GM19240 (cell line): ENCODE measurements around the gene ADARB1.

Experiments
- DNase-seq: peaks from one replicate; pipeline ENCODE4 v3.0.0; 2011; ENCODE audit warnings: low spot score; ENCODE audit not compliant: insufficient read length

Gene ADARB1

DNA sequence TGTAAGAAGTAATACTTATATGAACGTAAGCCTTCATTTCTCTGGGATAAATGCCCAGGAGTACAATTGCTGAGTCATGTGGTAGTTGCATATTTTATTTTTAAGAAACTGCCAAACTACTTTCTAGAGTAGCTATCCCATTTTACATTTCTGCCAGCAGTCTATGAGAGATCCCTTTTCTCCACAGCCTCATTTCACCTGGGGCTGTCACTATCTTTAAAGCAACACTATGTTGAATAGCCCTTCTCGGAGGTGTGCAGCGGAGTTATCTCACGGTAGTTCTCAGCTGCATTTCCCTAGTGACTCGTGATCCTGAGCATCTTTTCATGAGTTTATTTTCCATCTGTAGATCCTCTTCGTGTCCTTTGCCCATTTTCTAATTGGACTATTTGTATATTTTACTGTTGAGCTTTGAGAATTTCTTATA lies 93.4 kb downstream of the ADARB1 start:
- no peak for DNase-seq

DNA sequence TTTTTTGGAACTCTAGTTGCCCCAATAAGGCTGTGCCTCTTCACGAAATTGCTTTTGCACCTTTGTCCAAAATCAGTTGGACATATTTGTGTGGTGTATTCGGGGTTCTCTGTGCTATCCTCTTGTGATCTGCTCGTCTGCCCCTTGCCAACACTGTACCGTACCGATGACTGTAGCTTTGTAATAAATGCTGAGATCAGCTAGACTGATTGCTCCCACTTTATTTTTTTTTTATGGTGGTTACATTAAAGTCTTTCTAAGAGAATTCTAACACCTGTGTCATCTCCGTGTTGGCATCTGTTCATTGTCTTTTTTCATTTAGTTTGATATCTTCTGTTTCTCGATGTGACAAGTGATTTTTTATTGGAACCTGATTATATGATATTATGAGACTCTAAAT lies 94.1 kb downstream of the ADARB1 start:
- no peak for DNase-seq

DNA sequence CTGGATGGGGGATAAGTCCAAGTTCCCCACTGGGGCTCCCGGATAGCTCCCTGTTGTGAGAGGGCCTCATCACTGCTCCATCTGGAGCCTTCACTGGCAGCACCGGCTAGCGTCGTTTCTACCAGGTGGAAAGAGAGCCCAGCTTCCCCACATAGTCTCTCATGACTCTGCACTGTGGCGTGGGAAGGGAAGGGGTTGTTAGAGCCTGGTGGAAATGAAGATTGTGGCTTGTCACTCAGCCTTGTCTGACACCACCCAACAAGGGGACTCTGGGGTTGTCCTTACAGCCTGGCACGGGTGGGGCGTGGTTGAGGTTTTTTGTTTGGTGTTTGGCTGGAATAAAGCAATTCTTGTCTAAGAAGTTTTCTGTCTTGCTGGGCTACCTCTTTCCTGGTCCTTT lies 94.6 kb downstream of the ADARB1 start:
- no peak for DNase-seq

DNA sequence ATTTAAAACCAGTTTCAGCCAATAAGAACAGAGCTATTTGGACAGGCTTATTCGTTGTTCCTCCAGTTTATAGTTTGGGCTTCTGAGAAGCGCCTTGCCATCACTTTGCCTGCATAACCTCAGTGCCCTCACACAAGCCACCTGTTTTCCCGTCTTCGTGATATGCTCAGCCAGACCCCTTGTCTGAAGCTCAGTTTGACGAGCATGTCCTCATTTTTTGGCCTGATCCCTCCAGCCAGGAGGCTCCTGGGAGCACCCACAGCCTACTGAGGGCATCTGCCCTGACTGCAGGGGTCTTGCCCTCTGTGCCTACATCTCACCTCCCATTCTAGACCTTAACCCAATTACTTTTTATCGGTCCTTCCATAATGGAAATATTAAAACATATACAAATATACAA lies 95.3 kb downstream of the ADARB1 start:
- DNase-seq = no peak

DNA sequence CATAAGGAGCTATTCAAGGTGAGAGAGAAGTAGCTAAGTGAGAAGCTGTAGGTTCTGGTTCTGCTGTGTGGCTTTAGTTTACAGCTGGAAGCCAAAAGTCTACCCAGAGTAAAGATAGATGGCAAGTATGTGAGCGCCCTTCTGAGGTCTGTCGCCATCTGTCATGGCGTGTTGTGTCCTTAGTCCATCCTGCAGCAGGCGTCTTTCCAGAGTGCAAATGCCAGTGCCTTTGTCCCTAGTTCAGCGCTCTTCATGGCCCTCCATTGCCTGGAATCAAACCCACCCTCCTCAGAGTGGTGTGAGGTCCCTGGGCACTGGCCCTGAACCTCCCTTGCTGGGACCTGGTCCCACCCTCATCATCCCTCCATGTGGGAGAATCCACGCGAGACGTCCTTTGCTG lies 96.6 kb downstream of the ADARB1 start:
- no peak for DNase-seq

DNA sequence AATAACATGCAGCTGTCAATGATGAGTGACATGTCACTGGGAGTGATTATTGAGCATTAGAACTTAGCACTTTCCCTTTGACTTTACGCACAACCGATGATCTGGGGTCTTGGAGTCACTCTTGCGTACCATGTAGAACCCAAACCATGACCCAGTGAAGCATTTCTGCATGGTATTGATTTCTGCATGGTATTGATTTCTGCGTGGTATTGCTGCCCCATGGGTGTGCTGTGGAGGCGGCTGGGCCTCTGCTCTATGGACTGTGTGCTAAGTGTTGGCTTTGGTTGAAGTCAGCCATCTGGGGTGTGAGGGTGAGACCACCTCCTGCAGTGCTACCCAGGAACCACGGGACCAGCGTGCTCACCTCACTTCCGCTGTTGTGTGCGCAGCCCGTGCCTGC lies 98.0 kb downstream of the ADARB1 start:
- no peak for DNase-seq

DNA sequence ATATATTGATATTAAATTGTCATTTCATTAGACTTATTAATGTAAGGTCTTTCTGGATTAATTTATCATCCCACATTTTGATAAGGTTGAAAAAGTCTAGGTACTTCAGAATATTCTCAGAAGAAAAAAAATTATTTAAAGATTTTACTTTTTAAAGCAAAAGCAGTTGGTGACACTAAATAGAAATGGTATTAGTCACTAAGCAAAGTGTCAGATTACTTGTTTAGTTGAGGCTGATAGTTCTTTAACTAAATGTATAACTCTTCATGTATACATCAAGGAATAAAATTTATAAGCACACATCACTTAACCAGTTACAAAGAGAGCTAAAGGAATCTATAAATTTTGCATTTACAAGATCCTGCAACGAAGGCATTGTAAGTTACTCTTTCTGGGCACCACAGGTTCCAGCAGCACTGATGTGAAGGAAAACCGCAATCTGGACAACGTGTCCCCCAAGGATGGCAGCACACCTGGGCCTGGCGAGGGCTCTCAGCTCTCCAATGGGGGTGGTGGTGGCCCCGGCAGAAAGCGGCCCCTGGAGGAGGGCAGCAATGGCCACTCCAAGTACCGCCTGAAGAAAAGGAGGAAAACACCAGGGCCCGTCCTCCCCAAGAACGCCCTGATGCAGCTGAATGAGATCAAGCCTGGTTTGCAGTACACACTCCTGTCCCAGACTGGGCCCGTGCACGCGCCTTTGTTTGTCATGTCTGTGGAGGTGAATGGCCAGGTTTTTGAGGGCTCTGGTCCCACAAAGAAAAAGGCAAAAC lies 101.1 kb downstream of the ADARB1 start:
- no peak for DNase-seq

DNA sequence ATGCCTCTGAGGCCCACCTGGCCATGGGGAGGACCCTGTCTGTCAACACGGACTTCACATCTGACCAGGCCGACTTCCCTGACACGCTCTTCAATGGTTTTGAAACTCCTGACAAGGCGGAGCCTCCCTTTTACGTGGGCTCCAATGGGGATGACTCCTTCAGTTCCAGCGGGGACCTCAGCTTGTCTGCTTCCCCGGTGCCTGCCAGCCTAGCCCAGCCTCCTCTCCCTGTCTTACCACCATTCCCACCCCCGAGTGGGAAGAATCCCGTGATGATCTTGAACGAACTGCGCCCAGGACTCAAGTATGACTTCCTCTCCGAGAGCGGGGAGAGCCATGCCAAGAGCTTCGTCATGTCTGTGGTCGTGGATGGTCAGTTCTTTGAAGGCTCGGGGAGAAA lies 101.8 kb downstream of the ADARB1 start:
- DNase-seq = no peak

DNA sequence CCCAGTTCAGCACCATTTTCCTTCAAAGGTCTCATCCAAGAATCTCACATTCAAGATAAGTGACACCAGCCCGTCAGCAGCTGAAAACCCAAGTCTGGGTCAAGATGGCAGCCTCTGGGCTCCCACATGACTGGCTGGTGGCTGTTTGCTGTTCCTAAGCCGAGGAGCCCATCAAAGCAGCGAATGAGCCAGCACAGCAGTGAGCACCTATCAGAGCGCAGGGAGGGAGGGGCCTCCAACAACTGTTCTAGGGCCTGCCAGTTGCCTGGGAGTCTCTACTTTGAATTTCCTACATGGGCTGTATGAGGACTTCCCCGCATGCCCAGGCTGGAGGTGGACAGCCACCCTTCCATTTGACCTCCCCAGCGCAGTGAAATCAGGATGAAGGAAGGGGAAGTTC lies 102.7 kb downstream of the ADARB1 start:
- DNase-seq = no peak

DNA sequence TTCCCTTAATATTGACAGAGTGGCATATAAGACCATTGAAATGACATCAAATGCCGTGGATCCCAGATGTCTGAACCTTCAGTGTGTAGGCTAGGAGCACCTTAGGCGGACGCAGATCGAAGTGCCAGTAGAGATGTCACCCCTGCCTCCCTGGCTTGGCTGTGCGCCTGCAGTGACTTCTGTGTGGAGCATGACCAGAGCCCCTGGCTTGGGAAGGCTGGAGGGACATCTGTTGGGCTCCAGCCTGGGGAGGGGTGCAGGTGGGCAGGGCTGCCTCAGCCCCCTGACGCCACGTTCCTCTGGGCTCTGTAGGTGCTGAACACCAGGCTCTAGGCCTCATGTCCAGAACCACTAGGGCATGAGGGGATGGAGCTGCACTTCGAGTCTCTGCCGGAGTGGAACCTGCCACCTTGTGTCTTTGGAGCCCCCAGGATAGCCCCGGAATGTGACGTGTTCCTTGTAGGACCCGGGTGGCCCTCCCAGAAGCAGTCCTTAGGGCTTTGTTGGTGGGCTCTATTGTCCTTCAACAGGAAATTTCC lies 103.8 kb downstream of the ADARB1 start:
- no peak for DNase-seq

DNA sequence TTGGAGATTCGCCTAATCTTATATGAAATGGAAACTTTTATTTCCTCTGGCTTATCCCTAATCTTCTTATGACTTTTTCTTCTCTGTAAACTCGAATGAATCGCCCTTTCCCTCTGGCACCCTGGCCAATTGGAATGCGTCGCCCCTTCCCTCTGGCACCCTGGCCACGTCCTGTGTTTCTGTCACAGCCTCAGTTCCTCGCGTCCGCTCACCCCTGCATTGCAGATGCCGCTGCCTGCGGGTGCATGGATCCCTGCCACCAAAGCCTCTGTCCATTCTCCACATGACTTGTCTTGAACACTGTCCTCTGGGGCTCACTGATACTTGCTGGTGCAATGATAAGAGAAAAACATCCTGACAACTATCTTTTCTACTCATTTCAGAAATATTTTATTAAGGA lies 104.6 kb downstream of the ADARB1 start:
- DNase-seq = no peak

DNA sequence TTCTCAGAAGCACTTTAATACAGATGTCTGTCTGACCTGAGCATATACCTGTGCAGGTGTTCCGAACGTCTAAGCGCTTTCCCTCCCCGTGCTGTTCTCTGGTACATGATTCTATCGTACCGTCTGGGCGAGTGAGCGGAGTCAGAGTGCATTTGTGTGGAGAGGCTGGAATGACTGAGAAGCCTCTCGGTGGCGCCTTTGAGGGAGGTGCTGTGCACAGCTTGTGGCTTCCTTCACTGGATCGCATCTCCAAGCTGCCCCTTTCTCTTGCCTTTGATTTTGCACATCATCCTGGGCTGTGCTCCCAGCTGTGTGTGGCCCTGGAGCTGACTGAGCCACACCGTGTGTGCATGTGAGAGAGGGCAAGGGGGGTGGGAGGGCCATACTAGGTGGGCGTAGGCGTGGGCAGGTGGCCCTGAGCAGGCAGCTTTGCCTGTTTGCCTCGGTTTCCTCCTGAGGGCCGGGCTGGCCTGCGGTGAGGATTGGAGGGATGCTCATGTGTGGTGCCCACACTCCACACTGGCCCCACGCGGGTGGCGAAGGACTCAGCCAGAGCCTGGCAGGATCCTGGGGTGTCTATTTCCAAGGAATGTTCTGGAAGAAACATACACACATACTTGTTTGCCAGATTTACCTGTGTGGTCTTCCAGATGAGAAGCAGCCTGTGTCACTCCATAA lies 105.3 kb downstream of the ADARB1 start:
- no peak for DNase-seq

DNA sequence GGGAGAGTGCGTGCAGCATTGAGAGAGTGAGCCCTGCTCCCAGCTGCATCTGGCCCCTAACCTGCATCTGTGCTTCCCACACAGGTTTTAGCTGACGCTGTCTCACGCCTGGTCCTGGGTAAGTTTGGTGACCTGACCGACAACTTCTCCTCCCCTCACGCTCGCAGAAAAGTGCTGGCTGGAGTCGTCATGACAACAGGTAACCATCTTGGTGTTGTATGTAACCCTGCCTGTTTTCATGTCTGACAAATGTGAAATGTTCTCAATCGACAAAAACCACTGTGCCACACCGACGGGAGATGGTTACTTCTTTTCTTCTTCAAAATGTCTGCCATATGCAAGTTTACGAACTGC lies 105.8 kb downstream of the ADARB1 start:
- no peak for DNase-seq

DNA sequence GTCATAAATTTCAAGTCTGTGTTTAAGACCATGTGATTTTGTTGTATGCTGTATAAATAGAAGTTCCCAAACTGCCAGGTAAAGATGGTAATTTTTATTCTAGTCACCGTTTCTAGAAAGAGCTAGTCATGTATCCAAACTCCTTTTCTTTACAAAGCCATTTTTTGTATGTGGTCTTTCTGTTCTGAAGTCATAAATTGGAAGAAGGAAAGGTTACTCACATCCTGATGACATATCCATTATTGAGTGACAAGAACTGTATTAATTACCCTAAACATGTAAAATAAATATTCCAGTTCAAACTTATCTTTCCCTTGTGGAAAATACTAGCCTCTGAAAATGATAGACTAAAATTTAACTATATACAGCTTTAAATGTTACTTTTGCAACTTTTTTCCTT lies 108.6 kb downstream of the ADARB1 start:
- no peak for DNase-seq

DNA sequence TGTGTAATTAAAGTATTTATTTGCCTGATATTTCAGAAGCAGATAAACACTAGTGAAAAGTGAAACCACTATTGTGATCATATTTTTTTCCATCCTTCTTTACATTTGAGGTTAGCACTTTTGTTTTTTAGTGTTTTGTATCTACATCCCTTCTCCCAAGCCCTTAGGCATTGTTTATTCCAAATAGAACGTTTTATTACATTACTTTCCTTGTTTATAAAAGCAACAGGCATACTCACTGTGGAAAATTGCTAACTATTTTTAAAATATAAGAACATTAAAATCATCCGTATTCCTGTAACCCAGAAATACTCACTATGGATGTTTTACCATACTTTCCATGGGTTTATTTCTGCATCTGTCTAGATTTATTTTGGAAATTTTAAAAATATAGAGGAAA lies 109.5 kb downstream of the ADARB1 start:
- DNase-seq = no peak

DNA sequence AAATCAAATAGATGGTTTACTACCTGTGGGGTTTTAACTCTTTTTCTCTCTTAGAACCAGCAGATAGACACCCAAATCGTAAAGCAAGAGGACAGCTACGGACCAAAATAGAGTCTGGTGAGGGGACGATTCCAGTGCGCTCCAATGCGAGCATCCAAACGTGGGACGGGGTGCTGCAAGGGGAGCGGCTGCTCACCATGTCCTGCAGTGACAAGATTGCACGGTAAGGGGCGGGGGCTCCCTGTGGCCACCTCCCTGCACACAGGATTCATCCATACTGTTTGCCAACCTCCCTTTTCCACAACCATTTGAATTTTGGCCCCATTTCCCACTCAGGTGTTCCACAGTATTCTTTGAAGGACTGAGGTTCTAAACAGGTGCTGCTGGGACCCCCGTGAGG lies 110.5 kb downstream of the ADARB1 start:
- DNase-seq = no peak

DNA sequence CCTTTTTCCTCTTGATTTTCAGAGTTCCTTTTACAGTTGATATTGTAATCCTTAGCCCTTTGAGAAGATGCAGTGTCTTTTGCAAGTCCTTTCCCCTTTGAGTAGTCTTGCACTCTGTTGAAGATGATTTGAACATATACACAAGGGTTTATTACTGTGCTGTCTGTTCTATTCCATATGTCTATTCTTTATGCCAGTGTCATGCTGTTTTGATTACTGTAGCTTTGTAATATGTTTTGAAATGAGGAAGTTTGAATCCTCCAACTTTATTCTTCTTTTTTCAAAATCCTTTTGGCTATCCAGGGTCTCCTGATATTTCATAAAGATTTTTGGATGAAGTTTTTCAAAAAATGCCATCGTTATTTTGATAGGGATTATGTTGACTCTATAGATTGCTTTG lies 112.3 kb downstream of the ADARB1 start:
- no peak for DNase-seq

DNA sequence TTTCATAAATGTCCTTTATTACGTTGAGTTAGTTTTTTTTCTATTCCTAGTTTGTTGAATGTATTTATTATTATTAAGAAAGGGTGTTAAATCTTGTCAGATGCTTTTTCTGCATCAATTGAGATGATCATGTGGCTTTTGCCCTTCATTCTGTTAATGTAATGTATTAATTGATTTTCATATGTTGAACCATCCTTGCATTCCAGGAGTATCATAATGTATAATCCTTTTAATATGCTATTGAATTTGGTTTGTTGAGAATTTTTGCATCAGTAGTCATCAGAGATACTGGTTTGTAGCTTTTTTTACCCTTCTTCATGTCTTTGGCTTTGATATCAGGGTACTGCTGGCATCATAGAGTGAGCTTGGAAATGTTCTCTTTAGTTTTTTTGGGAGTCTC lies 113.3 kb downstream of the ADARB1 start:
- DNase-seq = no peak

DNA sequence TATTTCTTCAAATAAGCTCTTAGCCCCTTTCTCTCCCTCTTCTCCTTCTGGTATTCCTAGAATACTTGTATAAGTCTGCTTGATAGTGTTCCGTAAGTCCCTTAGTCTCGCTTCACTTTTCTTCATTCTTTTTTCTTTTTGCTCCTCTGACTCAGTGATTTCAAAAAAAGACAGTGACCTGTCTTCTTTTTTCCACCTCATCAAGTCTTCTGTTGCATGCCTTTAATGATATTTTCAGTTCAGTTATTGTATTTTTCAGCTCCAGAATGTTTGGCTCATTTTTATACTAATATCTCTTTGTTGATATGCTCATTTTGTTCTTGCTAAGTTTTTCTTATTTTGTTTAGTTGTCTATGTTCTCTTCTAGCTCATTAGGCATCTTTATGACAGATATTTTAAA lies 115.6 kb downstream of the ADARB1 start:
- DNase-seq = no peak

DNA sequence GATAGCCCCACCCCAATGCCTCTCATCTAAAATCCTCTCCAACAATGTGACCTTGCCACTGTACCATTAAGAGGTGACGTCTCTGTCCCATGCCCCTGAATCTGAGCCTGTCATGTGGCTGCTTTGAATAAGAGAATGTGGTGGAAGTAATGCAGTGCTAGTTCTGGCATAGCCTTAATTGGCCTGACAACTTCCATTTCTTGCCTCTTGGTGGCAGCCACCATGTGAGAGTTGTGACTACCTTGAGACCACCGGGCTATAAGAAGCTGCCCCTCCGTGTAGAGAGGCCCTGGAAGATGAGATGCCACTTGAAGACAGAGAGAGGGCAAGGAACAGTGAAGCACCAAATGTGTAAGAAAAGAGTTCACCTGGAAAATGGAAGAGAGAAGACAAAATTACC lies 118.0 kb downstream of the ADARB1 start:
- no peak for DNase-seq

DNA sequence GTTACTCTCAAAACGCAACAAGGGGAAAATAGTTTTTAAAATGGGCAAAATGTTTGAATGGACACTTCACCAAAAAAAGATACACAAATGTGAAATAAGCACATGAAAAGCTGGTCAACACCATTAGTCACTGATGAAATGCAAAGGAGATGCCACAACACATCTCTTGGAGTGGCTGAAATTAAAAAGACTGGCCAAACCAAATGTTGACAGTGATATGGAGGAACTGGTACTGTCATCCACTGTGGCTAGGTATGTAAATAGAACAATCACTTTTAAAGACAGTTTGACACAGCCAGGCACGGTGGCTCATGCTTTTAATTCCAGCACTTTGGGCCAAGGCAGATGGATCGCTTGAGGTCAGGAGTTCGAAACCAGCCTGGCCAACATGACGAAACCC lies 122.2 kb downstream of the ADARB1 start:
- no peak for DNase-seq

DNA sequence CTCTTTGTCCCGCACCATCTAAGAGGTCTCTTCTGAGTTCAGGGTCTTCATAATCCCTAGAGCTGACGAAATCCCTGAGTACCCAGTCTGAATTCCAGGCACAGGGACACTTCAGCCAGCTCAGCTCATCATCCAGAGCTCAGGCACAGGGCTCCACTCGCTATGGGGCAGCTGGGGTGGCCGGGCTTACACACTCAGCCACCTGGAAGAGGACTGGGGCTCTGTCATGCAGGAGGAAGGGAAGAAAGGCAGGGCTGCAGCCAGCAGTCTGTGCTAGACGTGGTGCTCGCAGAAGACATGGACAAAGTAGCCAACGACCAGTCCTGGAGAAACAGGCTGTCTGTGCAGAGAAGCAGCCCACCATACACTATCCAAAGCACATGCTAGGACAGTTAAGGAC lies 124.8 kb downstream of the ADARB1 start:
- no peak for DNase-seq

DNA sequence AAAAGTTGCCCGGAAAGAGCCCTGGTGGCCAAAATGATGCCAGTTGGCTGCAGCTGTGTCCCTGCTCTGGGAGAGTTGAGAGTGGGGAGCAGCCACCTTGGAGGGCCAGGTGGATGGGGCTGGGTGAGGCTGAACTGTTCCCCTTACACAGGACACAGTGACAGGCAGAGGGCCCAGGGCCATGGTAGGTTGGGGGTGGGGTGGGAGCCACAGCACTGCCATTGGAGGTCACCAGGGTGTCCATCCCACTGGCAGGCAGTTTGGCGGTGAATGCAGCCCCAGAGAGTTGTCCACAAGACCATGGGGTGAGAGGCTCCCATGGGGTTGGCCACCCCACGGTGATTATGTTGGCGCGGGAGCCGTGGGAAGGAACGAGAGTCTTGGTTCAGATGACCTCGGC lies 125.7 kb downstream of the ADARB1 start:
- DNase-seq = no peak
